GM12878 (cell line): ENCODE measurements around the gene CYBB. TPM values are rescaled to one million over a fixed set of nuclear protein-coding genes. Genes with fewer than 3 reads are reported as not detected.

Experiments used
- BMI1 ChIP-seq: fragments of 450-650 bp; IDR thresholded peaks from 2 replicates; pipeline ENCODE4 v1.6.1; 2016; ENCODE audit warnings: mild to moderate bottlenecking, moderate library complexity, borderline replicate concordance
- KDM1A ChIP-seq: fragments of 200-600 bp; sonication (generic); IDR thresholded peaks from 2 replicates; pipeline ENCODE4 v1.6.1; 2016; ENCODE audit warnings: borderline replicate concordance
- NFIC ChIP-seq: IDR thresholded peaks from 2 replicates; pipeline ENCODE4 v1.6.1; 2012; ENCODE audit warnings: low read depth, mild to moderate bottlenecking, inconsistent platforms, low read length, moderate library complexity
- PRDM15 ChIP-seq: fragments of 450-650 bp; formaldehyde crosslinking; IDR thresholded peaks from 2 replicates; pipeline ENCODE4 v1.4.0; 2020; ENCODE audit warnings: mild to moderate bottlenecking, moderate library complexity
- SMAD1 ChIP-seq: fragments of 450-650 bp; IDR thresholded peaks from 2 replicates; pipeline ENCODE4 v1.6.1; 2018; ENCODE audit warnings: mild to moderate bottlenecking, low read depth; ENCODE audit not compliant: partially characterized antibody
- SRF ChIP-seq, 2 experiments: IDR thresholded peaks; 2 replicates each; pipeline ENCODE4 v1.6.1; 2011; ENCODE audit warnings: low read depth in 2 of 2, low read length in 2 of 2, mild to moderate bottlenecking in 1 of 2, moderate library complexity in 1 of 2
- ZBTB11 ChIP-seq: fragments of 450-650 bp; formaldehyde crosslinking; IDR thresholded peaks from 2 replicates; pipeline ENCODE4 v1.5.0; 2022; ENCODE audit warnings: mild to moderate bottlenecking, missing genetic modification characterization
- ZBTB33 ChIP-seq: fragments of 450-650 bp; IDR thresholded peaks from 2 replicates; pipeline ENCODE4 v1.6.1; 2017; ENCODE audit warnings: mild to moderate bottlenecking
- polyA plus RNA-seq, 11 experiments: library from polyadenylated mRNA; depleted of rRNA in 4 of 11; unstranded in 6 of 11; stranded (reverse) in 5 of 11; fragments of >200 nt; fragmentation: Nextera tagmentation in 4 of 11; fragmentation: Illumina TruSeq in 1 of 11; extraction: Ambion mirVana in 4 of 11; extraction: Trizol in 1 of 11; gene quantifications; 1 replicate in 1 of 11; 2 replicates in 10 of 11; pipeline versions ENCODE4 v1.2.1 to v1.2.3, GENCODE V29; 2011 to 2016; ENCODE audit warnings: inconsistent platforms in 2 of 11, missing spikeins in 2 of 11, low read depth in 1 of 11
- total RNA-seq, 4 experiments: library from RNA; depleted of rRNA in 3 of 4; stranded (reverse); fragments of >200 nt in 3 of 4; fragmentation: Illumina TruSeq in 1 of 4; extraction: Trizol in 1 of 4; gene quantifications; 2 replicates each; pipeline versions ENCODE4 v1.2.1 to v1.2.3, GENCODE V29; 2013 to 2021

The CYBB gene
- total and polyA plus RNA-seq, 10 of the 15 experiments (the other 5 are each of a cell fraction or from before 2014, with no cell fraction given), result 6.2 to 73.9 (median 24.8) TPM

- TF ChIP-seq ZBTB11 (CRISPR knock-in tag), result no peak
- peak; percentile 26; the same call in 1 of the 2 replicates for TF ChIP-seq BMI1
- TF ChIP-seq KDM1A, result no peak
- TF ChIP-seq NFIC, result peak; percentile 78
- no peak for TF ChIP-seq SRF (IDR thresholded peaks at IDR 0.05; ENCODE audit: low read depth in 2 of 2, low read length in 2 of 2)
- no peak for TF ChIP-seq PRDM15 (CRISPR knock-in tag)
- no peak for TF ChIP-seq ZBTB33
- no peak for TF ChIP-seq SMAD1
These were observed 7.6 kb downstream of the CYBB start (continued) for GRCh38 chrX:37787423-37787869.
